ENCODE data around the gene ZSCAN31.

ZSCAN31 gene

GRCh38 chr6:28281288-28282064 lies 54.5 kb downstream of the ZSCAN31 start, which contains the start of gene PGBD1:
PGBD1 (plus strand) TSS chr6:28281572; CDS start chr6:28283814, 2,242 bp downstream.
- TF ChIP-seq POLR2AphosphoS5 (IDR thresholded peaks at IDR 0.05; ENCODE audit: low read depth, low read length), result peak; percentile 82
- peak; percentile 67; the same call in 1 of the 2 replicates for TF ChIP-seq SIN3A (IDR thresholded peaks at IDR 0.05; ENCODE audit: borderline replicate concordance, insufficient read depth, low read length)
- TF ChIP-seq FOXP2 (optimal IDR thresholded peaks at IDR 0.05; ENCODE audit: borderline replicate concordance, extremely low read depth, extremely low read length, insufficient read depth), result peak; percentile 65
- TF ChIP-seq REST (IDR thresholded peaks at IDR 0.05; ENCODE audit: insufficient read depth in 1 of 2, low read depth in 2 of 2, low read length in 2 of 2), result no peak
- TF ChIP-seq TAF1 (IDR thresholded peaks at IDR 0.05; ENCODE audit: borderline replicate concordance, insufficient read depth, low read length), result peak; percentile 82

DNA sequence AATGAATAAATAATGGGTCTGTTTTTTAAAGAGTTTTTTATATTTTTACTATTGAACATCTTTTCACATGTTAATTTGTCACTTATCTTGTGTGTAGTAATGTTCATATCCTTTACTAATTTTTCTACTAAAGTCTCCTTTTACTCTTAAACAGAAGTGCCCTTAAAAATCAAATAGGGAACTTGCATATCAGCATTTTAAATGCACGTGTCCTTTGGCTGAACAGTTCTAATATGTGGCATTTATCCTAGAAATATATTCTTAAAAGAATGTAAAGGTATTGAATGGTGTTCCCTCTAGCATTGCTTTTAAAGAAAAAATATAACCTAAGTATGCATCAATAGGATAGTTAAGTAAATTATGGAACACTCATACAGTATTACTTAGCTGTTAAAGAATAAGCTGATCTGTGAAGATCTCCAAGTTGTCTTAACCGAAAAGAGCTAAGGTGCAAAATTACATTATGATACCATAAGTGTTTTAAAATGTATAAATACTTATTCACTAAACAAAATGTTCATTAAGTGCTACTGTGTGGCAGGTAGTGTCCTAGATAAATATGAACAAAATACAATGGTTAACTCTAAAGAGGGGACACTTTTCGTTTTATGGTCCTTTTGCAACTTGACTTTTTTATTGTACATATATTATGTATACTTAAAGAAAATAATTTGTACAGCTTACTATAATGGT lies 55.2 kb downstream of the ZSCAN31 start:
- no peak for TF ChIP-seq REST (IDR thresholded peaks at IDR 0.05; ENCODE audit: insufficient read depth in 1 of 2, low read depth in 2 of 2, low read length in 2 of 2)
- TF ChIP-seq POLR2AphosphoS5 (IDR thresholded peaks at IDR 0.05; ENCODE audit: low read depth, low read length), result no peak
- no peak for TF ChIP-seq SIN3A (IDR thresholded peaks at IDR 0.05; ENCODE audit: borderline replicate concordance, insufficient read depth, low read length)
- no peak for TF ChIP-seq TAF1 (IDR thresholded peaks at IDR 0.05; ENCODE audit: borderline replicate concordance, insufficient read depth, low read length)

GRCh38 chr6:28277746-28278145 lies 58.2 kb downstream of the ZSCAN31 start:
- no peak for TF ChIP-seq FOXP2 (optimal IDR thresholded peaks at IDR 0.05; ENCODE audit: borderline replicate concordance, extremely low read depth, extremely low read length, insufficient read depth)
- TF ChIP-seq SIN3A (IDR thresholded peaks at IDR 0.05; ENCODE audit: borderline replicate concordance, insufficient read depth, low read length), result no peak
- no peak for TF ChIP-seq TAF1 (IDR thresholded peaks at IDR 0.05; ENCODE audit: borderline replicate concordance, insufficient read depth, low read length)
- TF ChIP-seq REST (IDR thresholded peaks at IDR 0.05; ENCODE audit: insufficient read depth in 1 of 2, low read depth in 2 of 2, low read length in 2 of 2), result no peak
- TF ChIP-seq POLR2AphosphoS5 (IDR thresholded peaks at IDR 0.05; ENCODE audit: low read depth, low read length), result no peak

- TF ChIP-seq POLR2AphosphoS5 (IDR thresholded peaks at IDR 0.05; ENCODE audit: low read depth, low read length), result no peak
- TF ChIP-seq SIN3A (IDR thresholded peaks at IDR 0.05; ENCODE audit: borderline replicate concordance, insufficient read depth, low read length), result no peak
- no peak for TF ChIP-seq REST (IDR thresholded peaks at IDR 0.05; ENCODE audit: insufficient read depth in 1 of 2, low read depth in 2 of 2, low read length in 2 of 2)
- TF ChIP-seq TAF1 (IDR thresholded peaks at IDR 0.05; ENCODE audit: borderline replicate concordance, insufficient read depth, low read length), result no peak
- TF ChIP-seq FOXP2 (optimal IDR thresholded peaks at IDR 0.05; ENCODE audit: borderline replicate concordance, extremely low read depth, extremely low read length, insufficient read depth), result no peak
Observed at GRCh38 chr6:28274888-28275287, 61.1 kb downstream of the ZSCAN31 start.

All from PFSK-1 (cell line).